Ovary (tissue), 9 donors: ENCODE data around the gene JPT2. TPM values are rescaled to one million over a fixed set of nuclear protein-coding genes. Genes with fewer than 3 reads are reported as not detected.

ENCODE experiments used
- DNase-seq, 5 donors: peaks; one replicate each; pipeline ENCODE4 v3.0.0-alpha.2; 2019 to 2020
- H3K27ac ChIP-seq, 2 donors: fragments of 200-600 bp; one replicate each; pipeline versions ENCODE4 v1.5.1 to v1.8.0; 2019 to 2022
- H3K27me3 ChIP-seq: fragments of 200-600 bp; one replicate; pipeline ENCODE4 v1.8.0; 2022
- H3K36me3 ChIP-seq: fragments of 200-600 bp; sonication (generic); one replicate; pipeline ENCODE4 v1.5.1; 2019
- H3K4me1 ChIP-seq: one replicate; pipeline ENCODE4 v1.8.1; 2013; ENCODE audit warnings: mild to moderate bottlenecking, moderate library complexity; ENCODE audit not compliant: insufficient read depth
- H3K4me3 ChIP-seq: fragments of 200-600 bp; sonication (generic); one replicate; pipeline ENCODE4 v1.5.1; 2017
- H3K9me3 ChIP-seq, 2 donors: fragments of 200-600 bp in 1 of 2; sonication (generic) in 1 of 2; one replicate each; pipeline versions ENCODE4 v1.5.1 to v1.8.1; 2013 to 2019; ENCODE audit warnings: mild to moderate bottlenecking in 1 of 2, moderate library complexity in 1 of 2
- CTCF ChIP-seq, 3 donors: fragments of 450-650 bp in 2 of 3; fragments of 200-600 bp in 1 of 3; IDR thresholded peaks; one replicate each; pipeline versions ENCODE4 v1.5.1 to v1.8.0; 2016 to 2022; ENCODE audit warnings: antibody characterized with exemption in 3 of 3, mild to moderate bottlenecking in 1 of 3
- EP300 ChIP-seq: sonication (generic); formaldehyde crosslinking; IDR thresholded peaks from one replicate; pipeline ENCODE4 v1.6.1; 2017; ENCODE audit warnings: antibody characterized with exemption
- POLR2A ChIP-seq: fragments of 450-650 bp; IDR thresholded peaks from one replicate; pipeline ENCODE4 v1.6.1; 2017; ENCODE audit warnings: antibody characterized with exemption, mild to moderate bottlenecking, moderate library complexity
- WGBS, 3 donors: extraction: QIAGEN DNeasy Blood & Tissue Kit in 1 of 3; methylation state at CpG; one replicate each; pipeline versions ENCODE4 v1.1.5 to v1.1.7; 2013 to 2017; 5-methylcytosine and 5-hydroxymethylcytosine counted together
- intact Hi-C, 4 donors: fragments of 100-400 bp; cut with DNase I; formaldehyde crosslinking; loops; one replicate each; pipeline versions ENCODE4 v1.11.0 to v1.15.1; 2022 to 2023
- polyA plus RNA-seq, 2 donors: library from polyadenylated mRNA; stranded (reverse); fragments of 200-250 nt in 1 of 2; fragments of 350-450 nt in 1 of 2; fragmentation: Illumina TruSeq in 1 of 2; extraction: RNeasy Lipid Tissue Mini Kit (QIAGEN cat#74804) in 1 of 2; gene quantifications; one replicate each; pipeline ENCODE4 v1.2.3, GENCODE V29; 2013 to 2014
- total RNA-seq, 7 donors: library from RNA; depleted of rRNA in 2 of 7; stranded (reverse); fragments of >200 nt in 2 of 7; fragmentation: NEBNext Ultra II Directional in 3 of 7; extraction: Animal tissue kit (Norgen Biotek cat#: 25700) in 3 of 7; gene quantifications; one replicate each; pipeline versions ENCODE4 v1.1.0 to v1.2.4, GENCODE V29; 2016 to 2023
- donor health status: DM: no; HTN: no; CAD: no; lungs with moderate emphysema.
- donor health status: DM: no; HTN: no; CAD: no.
- donor health status: Bipolar disorder and iron deficiency.
- donor health status: DM: yes; HTN: yes; CAD: no.
- donor health status: DM: no; HTN: no; CAD: no.
- donor health status: DM: yes; HTN: yes; CAD: no.

JPT2 gene
- total and polyA plus RNA-seq, 9 donors: 14.4 to 51.8 (median 44.1) TPM

- intact Hi-C loops: no loop called here
- TF ChIP-seq CTCF (IDR thresholded peaks at IDR 0.05): no peak
- no peak for TF ChIP-seq EP300
- TF ChIP-seq POLR2A: no peak
- H3K27me3 ChIP-seq: no peaks in the 10 kb centered on the region
- no peaks in the 10 kb centered on the region for H3K36me3 ChIP-seq
- 88 to 92% (median 91%) methylated on average over 12 of the region's 12 CpGs for WGBS, 3 donors
- DNase-seq: no peak
- H3K4me3 ChIP-seq: no peak overlapping the region
- peaks cover 2% of the 10 kb centered on the region for H3K4me1 ChIP-seq
- no peaks in the 10 kb centered on the region for H3K9me3 ChIP-seq
- H3K27ac ChIP-seq: no peak overlapping the region
Observed at GRCh38 chr16:1724491-1724890, 46.4 kb downstream of the JPT2 start.

- intact Hi-C loops: no loop called here
- no peak for DNase-seq
- H3K9me3 ChIP-seq: no peaks in the 10 kb centered on the region
- H3K27me3 ChIP-seq: no peaks in the 10 kb centered on the region
- H3K4me1 ChIP-seq: peaks cover 1% of the 10 kb centered on the region
- H3K4me3 ChIP-seq: no peak overlapping the region
- TF ChIP-seq POLR2A (no peak), CTCF (IDR thresholded peaks at IDR 0.05) (no peak), EP300 (no peak)
- no peak overlapping the region for H3K27ac ChIP-seq
- H3K36me3 ChIP-seq: no peaks in the 10 kb centered on the region
- WGBS, 3 donors: 91 to 92% (median 91%) methylated on average over 32 of the region's 32 CpGs
Observed at GRCh38 chr16:1726661-1727502, 48.8 kb downstream of the JPT2 start.

GRCh38 chr16:1727651-1728624, 49.9 kb downstream of the JPT2 start:
- H3K27ac ChIP-seq: no peak overlapping the region
- no peak for DNase-seq
- TF ChIP-seq POLR2A: no peak
- no peak for TF ChIP-seq EP300
- no peak for TF ChIP-seq CTCF (IDR thresholded peaks at IDR 0.05)
- H3K4me1 ChIP-seq: peaks cover under 1% of the 10 kb centered on the region
- no peaks in the 10 kb centered on the region for H3K27me3 ChIP-seq
- no peak overlapping the region for H3K4me3 ChIP-seq
- intact Hi-C loops: no loop called here
- 89 to 90% (median 89%) methylated on average over 37 of the region's 37 CpGs for WGBS, 3 donors
- no peaks in the 10 kb centered on the region for H3K9me3 ChIP-seq
- no peaks in the 10 kb centered on the region for H3K36me3 ChIP-seq

GRCh38 chr16:1729026-1729425, 50.9 kb downstream of the JPT2 start:
- WGBS, 3 donors: 92 to 95% (median 92%) methylated on average over 18 of the region's 18 CpGs
- H3K27ac ChIP-seq: no peak overlapping the region
- intact Hi-C loops: no loop called here

More at GRCh38 chr16:1729026-1729425, 50.9 kb downstream of the JPT2 start:
- Histone ChIP-seq H3K27me3 (no peaks in the 10 kb centered on the region), H3K4me3 (no peak overlapping the region), H3K9me3 (no peaks in the 10 kb centered on the region), H3K4me1 (no peaks in the 10 kb centered on the region), H3K36me3 (no peaks in the 10 kb centered on the region)
- TF ChIP-seq CTCF (IDR thresholded peaks at IDR 0.05) (no peak), EP300 (no peak), POLR2A (no peak)
- DNase-seq: no peak
